ENCODE results near the gene ESR1. TPM values are rescaled to one million over a fixed set of nuclear protein-coding genes. Genes with fewer than 3 reads are reported as not detected.

ESR1 gene
- total RNA-seq, 1 experiment from 2014 or later, result not detected

DNA sequence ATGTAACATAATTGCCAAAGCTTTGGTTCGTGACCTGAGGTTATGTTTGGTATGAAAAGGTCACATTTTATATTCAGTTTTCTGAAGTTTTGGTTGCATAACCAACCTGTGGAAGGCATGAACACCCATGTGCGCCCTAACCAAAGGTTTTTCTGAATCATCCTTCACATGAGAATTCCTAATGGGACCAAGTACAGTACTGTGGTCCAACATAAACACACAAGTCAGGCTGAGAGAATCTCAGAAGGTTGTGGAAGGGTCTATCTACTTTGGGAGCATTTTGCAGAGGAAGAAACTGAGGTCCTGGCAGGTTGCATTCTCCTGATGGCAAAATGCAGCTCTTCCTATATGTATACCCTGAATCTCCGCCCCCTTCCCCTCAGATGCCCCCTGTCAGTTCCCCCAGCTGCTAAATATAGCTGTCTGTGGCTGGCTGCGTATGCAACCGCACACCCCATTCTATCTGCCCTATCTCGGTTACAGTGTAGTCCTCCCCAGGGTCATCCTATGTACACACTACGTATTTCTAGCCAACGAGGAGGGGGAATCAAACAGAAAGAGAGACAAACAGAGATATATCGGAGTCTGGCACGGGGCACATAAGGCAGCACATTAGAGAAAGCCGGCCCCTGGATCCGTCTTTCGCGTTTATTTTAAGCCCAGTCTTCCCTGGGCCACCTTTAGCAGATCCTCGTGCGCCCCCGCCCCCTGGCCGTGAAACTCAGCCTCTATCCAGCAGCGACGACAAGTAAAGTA is 547 bp upstream of the ESR1 start:
- TF ChIP-seq, protein P1, sequence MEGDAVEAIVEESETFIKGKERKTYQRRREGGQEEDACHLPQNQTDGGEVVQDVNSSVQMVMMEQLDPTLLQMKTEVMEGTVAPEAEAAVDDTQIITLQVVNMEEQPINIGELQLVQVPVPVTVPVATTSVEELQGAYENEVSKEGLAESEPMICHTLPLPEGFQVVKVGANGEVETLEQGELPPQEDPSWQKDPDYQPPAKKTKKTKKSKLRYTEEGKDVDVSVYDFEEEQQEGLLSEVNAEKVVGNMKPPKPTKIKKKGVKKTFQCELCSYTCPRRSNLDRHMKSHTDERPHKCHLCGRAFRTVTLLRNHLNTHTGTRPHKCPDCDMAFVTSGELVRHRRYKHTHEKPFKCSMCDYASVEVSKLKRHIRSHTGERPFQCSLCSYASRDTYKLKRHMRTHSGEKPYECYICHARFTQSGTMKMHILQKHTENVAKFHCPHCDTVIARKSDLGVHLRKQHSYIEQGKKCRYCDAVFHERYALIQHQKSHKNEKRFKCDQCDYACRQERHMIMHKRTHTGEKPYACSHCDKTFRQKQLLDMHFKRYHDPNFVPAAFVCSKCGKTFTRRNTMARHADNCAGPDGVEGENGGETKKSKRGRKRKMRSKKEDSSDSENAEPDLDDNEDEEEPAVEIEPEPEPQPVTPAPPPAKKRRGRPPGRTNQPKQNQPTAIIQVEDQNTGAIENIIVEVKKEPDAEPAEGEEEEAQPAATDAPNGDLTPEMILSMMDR (conservative IDR thresholded peaks at IDR 0.05), result no peak; the same call in 2 of the 3 replicates
- Histone ChIP-seq H4K91ac (ENCODE audit: insufficient read length, low read depth, low read length) (no peak overlapping the region), H4K20me1 (ENCODE audit: control insufficient read depth, insufficient read depth, insufficient read length) (no peaks in the 10 kb centered on the region), H3K23ac (ENCODE audit: insufficient read length, low read depth, low read length) (no peak overlapping the region), H3K4me1 (ENCODE audit: insufficient read depth, low read length) (no peaks in the 10 kb centered on the region), H3K79me1 (ENCODE audit: insufficient read depth, low read depth, low read length, poor library complexity, severe bottlenecking) (no peaks in the 10 kb centered on the region), H4K8ac (replicated peaks; ENCODE audit: insufficient read length, low read depth, low read length) (no peak overlapping the region), H3K4me2 (ENCODE audit: insufficient read depth, insufficient read length, low read length) (peak overlapping the region; percentile 64), H2BK12ac (ENCODE audit: insufficient read length, low read depth, low read length) (no peak overlapping the region), H2BK20ac (ENCODE audit: low read depth, low read length, poor library complexity, severe bottlenecking) (no peak overlapping the region), H4K5ac (ENCODE audit: insufficient read length, low read depth, low read length) (no peak overlapping the region), H3K56ac (ENCODE audit: insufficient read length, low read depth, low read length) (no peak overlapping the region), H3K79me2 (ENCODE audit: insufficient read depth, low read length) (no peaks in the 10 kb centered on the region), H3K4ac (ENCODE audit: low read depth, low read length) (no peak overlapping the region), H2AFZ (ENCODE audit: low read length) (no peak overlapping the region), H3K18ac (ENCODE audit: insufficient read length, low read depth, low read length) (no peak overlapping the region), H2BK5ac (ENCODE audit: insufficient read length, low read length) (no peak overlapping the region), H3K9me3 (ENCODE audit: control insufficient read depth, low read depth, low read length) (no peaks in the 10 kb centered on the region), H3K27ac (ENCODE audit: insufficient read length, low read depth, low read length) (no peak overlapping the region), H2BK120ac (ENCODE audit: low read depth, low read length, poor library complexity, severe bottlenecking) (no peak overlapping the region), H2AK5ac (ENCODE audit: insufficient read length, low read length) (no peak overlapping the region), H3K23me2 (ENCODE audit: insufficient read length, low read depth, low read length, poor library complexity, severe bottlenecking) (peaks cover 21% of the 10 kb centered on the region), H3K14ac (ENCODE audit: insufficient read depth, low read length) (no peak overlapping the region), H3K27me3 (ENCODE audit: insufficient read depth, low read length) (peaks cover 25% of the 10 kb centered on the region), H3K9ac (ENCODE audit: extremely low read depth, insufficient read length, low read length) (no peak overlapping the region), H3T11ph (ENCODE audit: low read length) (no peak overlapping the region), H2BK15ac (ENCODE audit: low read depth, low read length) (no peak overlapping the region)
- Mint-ChIP-seq H3K27me3 (ENCODE audit: low read depth) (peaks cover 90% of the 10 kb centered on the region), H3K36me3 (ENCODE audit: insufficient read depth in 1 of 3, low read depth in 3 of 3) (no peaks in the 10 kb centered on the region), H3K27ac (no peak overlapping the region), H3K4me3 (peak overlapping the region; percentile 60 to 85), H3K9me3 (no peaks in the 10 kb centered on the region; a peak in 2 of 5 replicates), H3K4me1 (peaks cover 21% of the 10 kb centered on the region in 2 experiments)
- WGBS (ENCODE audit: extremely low coverage, insufficient read length, low lambda C conversion rate), result no CpG with 5 or more reads among the region's 20 CpGs
- DNase-seq, result no peak
